ENCODE results near the gene HESX1.

The HESX1 gene

DNA sequence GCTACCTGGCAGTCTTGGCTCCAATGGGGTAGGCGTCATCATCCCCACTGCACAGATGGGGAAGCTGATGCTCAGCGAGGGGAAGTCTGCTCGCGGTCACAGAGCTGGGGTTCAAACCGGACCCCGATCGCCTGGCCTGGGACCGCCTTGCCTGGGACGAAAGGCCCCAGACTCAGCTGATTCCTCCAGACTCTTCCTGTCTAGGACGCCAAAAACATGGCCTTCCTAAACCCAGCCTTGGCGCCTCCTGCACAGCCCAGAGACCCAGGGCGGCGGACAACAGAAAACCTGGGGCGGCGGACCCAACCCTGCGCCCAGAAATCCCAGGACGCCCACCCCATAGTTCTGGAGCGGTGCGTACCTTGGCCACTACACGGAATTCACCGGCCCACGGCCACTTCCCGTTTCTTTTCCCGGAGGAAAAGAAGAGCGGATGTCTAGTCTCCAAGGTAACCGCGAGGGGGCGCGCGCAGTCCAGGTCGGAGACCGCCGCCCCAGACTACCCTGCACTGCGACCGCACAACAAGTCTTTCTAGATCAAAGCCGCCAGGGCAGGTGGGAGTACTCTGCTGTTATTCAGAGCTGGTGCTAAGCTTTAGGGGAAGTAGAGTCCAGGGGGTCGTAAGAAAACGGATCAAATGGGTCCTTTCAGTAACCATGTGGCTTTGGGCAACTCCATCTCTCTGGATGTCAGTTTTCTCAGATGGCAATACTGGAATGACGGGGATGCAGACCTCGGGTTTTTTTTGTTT lies 29.7 kb downstream of the HESX1 start:
- peak overlapping the region; percentile 59 for H3K4me3 ChIP-seq (ENCODE audit: control insufficient read depth, low read depth, low read length)
- DNase-seq (ENCODE audit: low read depth) = peak; percentile 63
- TF ChIP-seq, protein P1, sequence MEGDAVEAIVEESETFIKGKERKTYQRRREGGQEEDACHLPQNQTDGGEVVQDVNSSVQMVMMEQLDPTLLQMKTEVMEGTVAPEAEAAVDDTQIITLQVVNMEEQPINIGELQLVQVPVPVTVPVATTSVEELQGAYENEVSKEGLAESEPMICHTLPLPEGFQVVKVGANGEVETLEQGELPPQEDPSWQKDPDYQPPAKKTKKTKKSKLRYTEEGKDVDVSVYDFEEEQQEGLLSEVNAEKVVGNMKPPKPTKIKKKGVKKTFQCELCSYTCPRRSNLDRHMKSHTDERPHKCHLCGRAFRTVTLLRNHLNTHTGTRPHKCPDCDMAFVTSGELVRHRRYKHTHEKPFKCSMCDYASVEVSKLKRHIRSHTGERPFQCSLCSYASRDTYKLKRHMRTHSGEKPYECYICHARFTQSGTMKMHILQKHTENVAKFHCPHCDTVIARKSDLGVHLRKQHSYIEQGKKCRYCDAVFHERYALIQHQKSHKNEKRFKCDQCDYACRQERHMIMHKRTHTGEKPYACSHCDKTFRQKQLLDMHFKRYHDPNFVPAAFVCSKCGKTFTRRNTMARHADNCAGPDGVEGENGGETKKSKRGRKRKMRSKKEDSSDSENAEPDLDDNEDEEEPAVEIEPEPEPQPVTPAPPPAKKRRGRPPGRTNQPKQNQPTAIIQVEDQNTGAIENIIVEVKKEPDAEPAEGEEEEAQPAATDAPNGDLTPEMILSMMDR (conservative IDR thresholded peaks at IDR 0.05; ENCODE audit: control insufficient read depth, insufficient read depth, low read depth, low read length) = peak; percentile 61

DNA sequence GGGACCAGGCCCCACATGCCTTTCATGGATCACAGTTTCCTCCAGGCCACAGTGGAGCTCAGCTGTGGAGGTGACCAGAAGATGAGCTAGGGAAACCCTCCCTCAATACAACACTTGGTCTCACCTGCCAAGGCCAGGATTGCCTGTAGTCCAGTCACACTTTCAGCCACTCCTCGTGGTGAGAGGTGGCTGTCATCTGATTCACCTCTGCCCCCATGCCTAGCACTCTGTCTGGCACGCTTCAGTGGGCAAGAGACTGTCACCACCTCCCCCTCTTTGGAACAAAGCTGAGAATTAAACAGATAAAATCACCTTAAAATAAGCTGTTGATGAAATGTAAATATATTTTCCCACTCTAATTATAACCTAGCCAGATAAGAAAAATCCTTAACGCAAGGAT lies 30.7 kb downstream of the HESX1 start:
- DNase-seq (ENCODE audit: low read depth) = no peak
- TF ChIP-seq, protein P1 (conservative IDR thresholded peaks at IDR 0.05; ENCODE audit: control insufficient read depth, insufficient read depth, low read depth, low read length) = no peak

DNA sequence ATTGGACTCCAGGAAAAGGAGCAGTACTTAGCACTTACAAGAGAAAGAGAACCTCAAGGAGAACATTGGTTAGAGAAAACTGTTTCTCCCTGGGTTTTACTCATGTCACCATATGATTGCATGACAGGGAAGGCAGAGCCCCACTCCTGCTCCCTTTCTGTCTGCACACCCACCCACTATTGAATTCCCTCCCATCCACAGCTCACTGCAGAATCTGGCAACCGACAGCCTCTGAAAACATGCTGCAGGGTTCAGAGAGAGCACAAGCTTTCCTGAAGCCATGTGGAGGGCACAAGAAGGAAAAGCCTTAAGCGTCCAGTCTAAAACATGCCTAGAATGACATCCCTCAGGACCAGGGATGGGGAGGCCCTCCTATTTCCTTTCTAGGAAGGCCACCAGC lies 31.6 kb downstream of the HESX1 start:
- TF ChIP-seq, protein P1 (conservative IDR thresholded peaks at IDR 0.05; ENCODE audit: control insufficient read depth, insufficient read depth, low read depth, low read length) = no peak
- no peak overlapping the region for H3K4me3 ChIP-seq (ENCODE audit: control insufficient read depth, low read depth, low read length)

More for the DNA sequence above, 30.7 kb downstream of the HESX1 start:
- H3K4me3 ChIP-seq (ENCODE audit: control insufficient read depth, low read depth, low read length) = no peak overlapping the region

DNA sequence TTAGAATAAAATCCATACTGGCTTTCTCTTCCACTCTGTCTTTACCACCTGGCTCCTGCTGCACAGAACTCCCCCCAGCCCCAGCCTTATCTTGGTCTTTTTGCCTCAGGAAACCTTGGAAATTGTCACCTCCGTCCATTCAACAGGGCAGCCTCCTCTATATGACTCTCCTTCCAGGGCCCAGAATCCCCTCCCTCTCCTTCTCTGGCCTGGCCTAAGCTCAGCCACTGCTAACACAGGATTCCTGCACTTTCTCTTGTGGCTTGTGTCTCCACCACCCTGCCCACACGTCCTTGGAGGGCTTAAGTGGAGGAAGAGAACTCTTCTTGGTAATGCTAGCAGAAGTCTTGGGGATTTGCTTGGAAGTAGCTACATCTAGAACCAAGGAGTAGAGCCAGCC lies 33.1 kb downstream of the HESX1 start:
- no peak overlapping the region for H3K4me3 ChIP-seq (ENCODE audit: control insufficient read depth, low read depth, low read length)
- DNase-seq (ENCODE audit: low read depth) = no peak
- TF ChIP-seq, protein P1 (conservative IDR thresholded peaks at IDR 0.05; ENCODE audit: control insufficient read depth, insufficient read depth, low read depth, low read length) = no peak

More for the DNA sequence above, 31.6 kb downstream of the HESX1 start:
- DNase-seq (ENCODE audit: low read depth) = no peak

DNA sequence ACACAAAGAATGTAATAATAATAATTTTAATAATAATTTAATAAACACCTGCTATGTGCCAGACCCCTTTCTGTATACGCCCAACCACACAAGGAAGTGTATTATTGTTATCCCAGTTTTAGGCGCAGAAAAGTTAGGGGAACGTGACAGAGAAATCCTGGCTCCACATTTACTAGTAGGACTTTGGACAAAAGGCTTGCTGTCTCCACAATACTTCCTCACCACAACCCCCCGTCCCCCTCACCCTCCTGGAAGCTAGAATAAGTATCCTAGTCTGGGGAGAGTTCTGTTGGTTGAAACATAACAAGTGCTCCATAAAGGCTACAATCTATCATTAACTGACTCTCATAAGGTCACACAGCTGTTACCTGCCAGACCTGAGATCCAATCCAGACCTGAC lies 34.1 kb downstream of the HESX1 start:
- H3K4me3 ChIP-seq (ENCODE audit: control insufficient read depth, low read depth, low read length) = no peak overlapping the region
- TF ChIP-seq, protein P1 (conservative IDR thresholded peaks at IDR 0.05; ENCODE audit: control insufficient read depth, insufficient read depth, low read depth, low read length) = no peak
- DNase-seq (ENCODE audit: low read depth) = no peak

DNA sequence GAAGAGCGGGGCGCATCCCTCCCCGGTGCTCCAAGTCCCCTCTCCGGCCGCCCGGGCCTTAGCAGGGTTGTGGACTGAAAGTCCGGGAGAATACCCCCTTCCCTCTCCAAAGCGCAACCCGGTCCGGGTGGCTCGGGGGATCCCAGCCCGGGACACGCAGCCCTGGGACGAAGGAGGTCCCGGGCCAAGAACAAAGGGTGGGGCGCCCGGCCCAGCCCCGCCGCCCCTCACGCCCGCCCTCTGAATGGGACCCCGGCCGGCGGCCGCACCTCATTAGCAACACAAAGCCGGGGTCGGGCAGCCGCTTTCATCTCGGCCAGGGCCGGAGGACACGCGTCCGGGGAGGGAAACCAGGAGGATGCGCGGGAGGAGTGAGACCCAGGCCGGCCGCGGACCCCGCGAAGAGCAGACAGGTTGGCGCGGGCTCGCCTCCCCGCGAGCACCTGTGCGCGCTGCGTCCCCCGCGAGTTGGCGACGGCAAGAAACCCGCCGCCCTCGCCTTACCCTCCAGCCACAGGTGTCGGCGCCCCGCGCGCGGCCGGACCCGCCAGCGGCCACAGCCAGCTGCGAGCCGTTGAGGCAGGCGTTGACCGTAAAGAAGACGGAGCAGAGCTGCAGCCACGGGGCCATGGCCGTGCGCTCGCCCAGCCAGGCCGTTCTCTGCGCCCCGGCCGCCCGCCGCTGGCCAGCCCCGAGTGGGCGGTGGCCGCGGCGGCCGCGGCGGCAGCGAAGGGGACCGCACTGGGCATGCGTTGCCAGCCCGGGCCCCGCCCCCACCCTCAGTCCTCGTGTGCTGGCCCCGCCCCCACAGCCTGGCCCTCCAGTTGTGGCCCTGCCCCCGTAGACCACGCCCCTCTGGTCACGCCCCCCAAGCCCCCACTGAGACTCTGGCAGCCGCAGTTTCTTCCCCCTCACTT lies 34.9 kb downstream of the HESX1 start, which contains the start of gene IL17RD:
Gene IL17RD, minus strand, starts transcription at position 697 of the 917 bp plus-strand sequence. Its CDS starts 67 bp downstream, at position 630.
- TF ChIP-seq, protein P1 (conservative IDR thresholded peaks at IDR 0.05; ENCODE audit: control insufficient read depth, insufficient read depth, low read depth, low read length) = no peak
- H3K4me3 ChIP-seq (ENCODE audit: control insufficient read depth, low read depth, low read length) = peak within 1 kb of the TSS; percentile 50
- peak; percentile 65 for DNase-seq (ENCODE audit: low read depth)

All from fibroblast of mammary gland (primary cell).